Activated CD4-positive, alpha-beta T cell treated with anti-CD3 and anti-CD28 coated beads, Interleukin-2, amount 10 ng/mL, durations not matched to agents 7 days and 5 days (primary cell): Measurements from ENCODE around the gene ABCC12. TPM values are rescaled to one million over a fixed set of nuclear protein-coding genes. Genes with fewer than 3 reads are reported as not detected.

Experiments
- CTCF ChIA-PET: fragments of 350-600 bp; sonication (Branson Sonifier 250); formaldehyde crosslinking; loops from one replicate; lab custom pipeline; 2021; ENCODE audit warnings: antibody characterized with exemption; lab: Charles Lee
- POLR2A ChIA-PET: fragments of 350-600 bp; sonication (Branson Sonifier 250); formaldehyde crosslinking; loops from one replicate; lab custom pipeline; 2021; ENCODE audit warnings: antibody characterized with exemption; lab: Charles Lee
- DNase-seq: peaks from one replicate; pipeline ENCODE4 v3.0.0-alpha.2; 2020
- H3K27ac Mint-ChIP-seq: one replicate; pipeline ENCODE4 v1.8.0; 2021; ENCODE audit warnings: mild to moderate bottlenecking, moderate library complexity, mixed read lengths
- H3K27me3 Mint-ChIP-seq: one replicate; pipeline ENCODE4 v1.8.0; 2021; ENCODE audit warnings: mixed read lengths
- H3K36me3 Mint-ChIP-seq: one replicate; pipeline ENCODE4 v1.8.0; 2021; ENCODE audit warnings: low read depth, mixed read lengths
- H3K4me1 Mint-ChIP-seq: one replicate; pipeline ENCODE4 v1.8.0; 2021; ENCODE audit warnings: mixed read lengths
- H3K4me3 Mint-ChIP-seq: one replicate; pipeline ENCODE4 v1.8.0; 2021; ENCODE audit warnings: mild to moderate bottlenecking, moderate library complexity, mixed read lengths
- H3K9me3 Mint-ChIP-seq: one replicate; pipeline ENCODE4 v1.8.0; 2021; ENCODE audit warnings: mixed read lengths
- total RNA-seq, 2 experiments: library from RNA; stranded (reverse); gene quantifications; one replicate each; pipeline ENCODE4 v1.2.3, GENCODE V29; 2021

Gene ABCC12
- total RNA-seq, 2 experiments from 2014 or later, result not detected

DNA sequence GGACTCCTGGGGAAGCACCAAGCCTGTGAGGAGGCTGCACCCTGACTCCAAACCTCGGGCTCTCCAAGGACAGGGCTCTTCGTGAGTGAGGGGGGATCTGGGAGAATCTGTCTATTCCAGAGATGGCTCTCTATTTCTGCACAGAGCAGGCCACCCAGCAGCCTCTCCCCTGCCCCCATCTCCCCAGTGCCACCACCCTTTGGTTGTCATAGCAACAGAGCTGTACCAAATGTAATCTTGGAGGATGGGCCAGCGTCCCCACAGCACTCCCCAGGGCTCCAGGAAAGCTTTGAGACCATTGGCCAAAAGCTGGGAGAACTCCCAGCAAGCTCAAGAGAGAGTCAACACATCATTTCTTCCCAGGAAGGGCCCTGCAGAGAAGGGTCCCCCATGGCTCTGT lies 49.3 kb downstream of the ABCC12 start:
- no peak overlapping the region for H3K27ac Mint-ChIP-seq
- H3K4me3 Mint-ChIP-seq, result no peak overlapping the region
- DNase-seq, result no peak
- H3K9me3 Mint-ChIP-seq, result no peaks in the 10 kb centered on the region
- ChIA-PET CTCF (no interaction called here), POLR2A (no interaction called here)
- peaks cover 8% of the 10 kb centered on the region for H3K27me3 Mint-ChIP-seq
- no peaks in the 10 kb centered on the region for H3K36me3 Mint-ChIP-seq
- H3K4me1 Mint-ChIP-seq, result no peaks in the 10 kb centered on the region

Other genes with a start within 250 kb of the ABCC12 start
- gene LONP2, start 88.3 kb upstream of the ABCC12 start, total RNA-seq, result 10 to 100 TPM; 62.8 to 68.2 TPM
- gene ABCC11, start 91.5 kb upstream of the ABCC12 start, total RNA-seq, result under 1 TPM in 1 of 2 experiments, not detected in 1; 0.10 TPM
- gene SIAH1, start 229.4 kb upstream of the ABCC12 start, total RNA-seq, result 10 to 100 TPM; 13.5 to 13.7 TPM